Dendritic cell treated with granulocyte-macrophage colony-stimulating factor and Interleukin-4, amounts not matched to agents 40 ng/mL and 50 ng/mL, for 4 days (primary cell): Measurements from ENCODE around the gene KRTCAP3.

Experiments
- H3K27ac Mint-ChIP-seq: one replicate; pipeline ENCODE4 v1.8.0; 2022; ENCODE audit warnings: mild to moderate bottlenecking, mixed read lengths
- H3K27me3 Mint-ChIP-seq: one replicate; pipeline ENCODE4 v1.8.0; 2022; ENCODE audit warnings: mild to moderate bottlenecking, mixed read lengths
- H3K36me3 Mint-ChIP-seq: one replicate; pipeline ENCODE4 v1.8.0; 2022; ENCODE audit warnings: low read depth, mixed read lengths
- H3K4me1 Mint-ChIP-seq: one replicate; pipeline ENCODE4 v1.8.0; 2022; ENCODE audit warnings: low read depth, mixed read lengths
- H3K4me3 Mint-ChIP-seq: one replicate; pipeline ENCODE4 v1.8.0; 2022; ENCODE audit warnings: mild to moderate bottlenecking, moderate library complexity, mixed read lengths
- H3K9me3 Mint-ChIP-seq: one replicate; pipeline ENCODE4 v1.8.0; 2022; ENCODE audit warnings: mixed read lengths
- intact Hi-C: fragments of 100-400 bp; cut with micrococcal nuclease; formaldehyde crosslinking; loops from one replicate; pipeline ENCODE4 v1.15.0; 2022

KRTCAP3 gene

GRCh38 chr2:27453968-27454367, 11.8 kb downstream of the KRTCAP3 start:
- H3K9me3 Mint-ChIP-seq = no peaks in the 10 kb centered on the region
- H3K4me1 Mint-ChIP-seq = no peaks in the 10 kb centered on the region
- H3K27me3 Mint-ChIP-seq = no peaks in the 10 kb centered on the region
- H3K4me3 Mint-ChIP-seq = no peak overlapping the region
- no peak overlapping the region for H3K27ac Mint-ChIP-seq
- intact Hi-C loops = no loop called here
- peaks cover 54% of the 10 kb centered on the region for H3K36me3 Mint-ChIP-seq

DNA sequence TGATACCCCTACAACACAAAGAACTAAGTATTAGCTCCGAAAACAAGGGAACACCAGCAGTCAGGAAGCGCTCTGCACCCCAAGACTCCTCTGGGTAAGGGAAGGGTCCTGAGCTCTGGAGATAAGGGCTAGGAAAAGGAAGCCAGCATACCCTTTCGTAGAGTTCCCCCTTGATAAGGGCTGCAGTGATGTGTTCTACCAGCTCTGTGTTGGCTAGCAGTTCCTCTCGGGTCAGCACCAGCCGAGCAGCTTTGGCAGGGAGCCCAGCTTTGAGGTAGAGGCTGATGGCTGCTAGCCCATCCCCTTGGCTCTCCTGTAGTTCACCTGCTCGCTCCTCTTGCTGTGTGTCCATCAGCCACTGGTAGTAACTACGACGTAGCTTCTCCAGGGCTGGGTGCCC, 18.9 kb downstream of the KRTCAP3 start:
- no peaks in the 10 kb centered on the region for H3K9me3 Mint-ChIP-seq
- no peaks in the 10 kb centered on the region for H3K4me1 Mint-ChIP-seq
- no peak overlapping the region for H3K27ac Mint-ChIP-seq
- no peaks in the 10 kb centered on the region for H3K27me3 Mint-ChIP-seq
- intact Hi-C loops = no loop called here
- no peak overlapping the region for H3K4me3 Mint-ChIP-seq
- H3K36me3 Mint-ChIP-seq = peaks cover 28% of the 10 kb centered on the region

- Mint-ChIP-seq H3K4me3 (no peak overlapping the region), H3K9me3 (no peaks in the 10 kb centered on the region)
- intact Hi-C loops = no loop called here
Observed at GRCh38 chr2:27464443-27464842, 22.3 kb downstream of the KRTCAP3 start.

DNA sequence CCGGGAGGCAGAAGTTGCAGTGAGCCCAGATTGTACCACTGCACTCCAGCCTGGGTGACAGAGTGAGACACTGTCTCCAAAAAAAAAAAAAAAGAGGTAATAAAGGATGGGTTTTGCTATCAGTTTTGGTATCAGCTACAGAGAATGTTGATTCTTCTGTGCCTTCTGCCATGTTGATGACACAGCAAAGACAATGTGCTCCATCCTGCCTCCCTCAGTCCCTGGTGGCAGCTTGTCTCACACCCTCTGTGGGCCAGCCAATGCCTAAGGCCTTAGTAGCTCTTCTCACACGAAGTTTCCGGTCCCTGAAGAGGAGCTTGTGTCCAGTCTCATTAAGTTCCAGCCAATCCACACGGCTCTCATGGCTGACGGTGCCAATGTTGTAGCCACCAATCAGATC, 29.8 kb downstream of the KRTCAP3 start:
- intact Hi-C loops = no loop called here
- H3K9me3 Mint-ChIP-seq = no peaks in the 10 kb centered on the region
- no peak overlapping the region for H3K27ac Mint-ChIP-seq
- H3K27me3 Mint-ChIP-seq = no peaks in the 10 kb centered on the region
- H3K4me3 Mint-ChIP-seq = no peak overlapping the region
- no peaks in the 10 kb centered on the region for H3K4me1 Mint-ChIP-seq
- peaks cover 28% of the 10 kb centered on the region for H3K36me3 Mint-ChIP-seq

More at GRCh38 chr2:27464443-27464842, 22.3 kb downstream of the KRTCAP3 start:
- Mint-ChIP-seq H3K27ac (no peak overlapping the region), H3K36me3 (peaks cover 4% of the 10 kb centered on the region), H3K4me1 (no peaks in the 10 kb centered on the region), H3K27me3 (no peaks in the 10 kb centered on the region)

- intact Hi-C loops = no loop called here
- no peak overlapping the region for H3K4me3 Mint-ChIP-seq
- H3K27ac Mint-ChIP-seq = no peak overlapping the region
- H3K36me3 Mint-ChIP-seq = peaks cover 31% of the 10 kb centered on the region
- H3K9me3 Mint-ChIP-seq = no peaks in the 10 kb centered on the region
- no peaks in the 10 kb centered on the region for H3K27me3 Mint-ChIP-seq
- H3K4me1 Mint-ChIP-seq = peaks cover 20% of the 10 kb centered on the region
Observed at GRCh38 chr2:27485496-27485895, 43.3 kb downstream of the KRTCAP3 start.

DNA sequence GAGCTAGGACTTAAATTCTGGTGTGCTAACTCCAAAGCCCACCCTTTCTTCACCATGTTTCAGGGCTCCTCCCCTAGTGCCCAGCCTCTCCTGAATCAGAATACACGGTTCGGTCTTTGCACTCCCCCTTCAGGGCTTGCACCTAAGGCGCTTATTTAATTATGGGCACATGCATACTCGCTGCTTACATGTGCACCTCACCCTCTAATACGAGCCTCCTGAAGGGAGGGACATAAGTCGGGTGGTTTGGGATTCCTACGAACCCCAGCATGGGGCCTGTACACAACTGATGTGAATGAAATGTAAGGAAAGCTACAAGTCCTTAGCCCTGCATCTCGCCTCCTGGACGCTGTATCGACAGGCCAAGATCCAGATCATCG, 46.9 kb downstream of the KRTCAP3 start:
- Mint-ChIP-seq H3K27me3 (peaks cover 20% of the 10 kb centered on the region), H3K4me3 (peak overlapping the region; percentile 80), H3K27ac (peak overlapping the region; percentile 76), H3K4me1 (peaks cover 22% of the 10 kb centered on the region), H3K9me3 (no peaks in the 10 kb centered on the region), H3K36me3 (peaks cover 8% of the 10 kb centered on the region)
- intact Hi-C loops = loop anchor here (1.0 to 2.0 kb wide), 2 partner anchors 80 to 94 kb away; partner anchors contain the start of genes PPM1G and ZNF512

DNA sequence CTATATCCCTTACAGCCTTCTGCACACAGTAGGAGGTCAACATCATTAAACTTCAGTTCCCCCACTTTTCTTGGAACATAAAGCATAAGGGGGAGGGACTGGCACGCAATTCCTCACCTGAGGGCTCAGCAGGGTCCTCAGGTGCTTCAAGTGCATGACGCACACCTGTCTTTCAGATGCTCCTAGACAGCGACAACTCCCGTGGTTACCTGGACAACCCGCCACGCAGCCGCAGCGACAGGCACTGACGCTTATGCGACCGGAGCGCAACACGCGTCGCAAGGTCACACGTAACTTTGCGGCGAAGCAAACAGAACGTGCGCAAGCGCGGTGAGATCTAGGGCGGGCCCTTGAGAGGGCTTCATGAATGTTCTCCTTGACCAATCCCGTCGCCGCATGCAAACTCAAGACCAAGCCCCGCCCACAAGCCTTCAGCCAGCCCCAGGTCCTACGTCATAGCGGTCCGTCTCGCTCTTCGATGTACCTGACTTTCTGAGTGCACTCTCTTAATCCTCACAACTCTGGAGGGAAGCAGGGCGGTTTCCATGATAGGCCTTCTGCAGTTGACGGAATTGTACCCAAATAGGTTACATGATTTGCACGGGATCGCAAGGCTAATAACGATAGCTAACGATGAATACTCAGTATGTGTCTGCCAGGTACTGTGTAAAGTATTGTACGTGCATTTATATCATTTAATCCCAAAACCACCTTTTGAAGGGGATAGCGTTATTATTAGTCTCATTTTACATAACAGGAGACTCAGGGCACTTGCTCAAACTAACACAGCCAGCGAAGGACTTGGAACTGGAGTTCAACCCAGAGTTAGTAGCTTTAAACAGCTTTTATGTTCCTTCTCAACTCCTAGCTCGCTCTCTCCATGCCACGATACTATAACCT, 47.6 kb downstream of the KRTCAP3 start, which contains the start of gene IFT172:
Gene IFT172 (minus strand): TSS at position 246 of the 900 bp plus-strand sequence. CDS start 90 bp downstream, at position 156.
- peaks cover 28% of the 10 kb centered on the region for H3K4me1 Mint-ChIP-seq
- no peaks in the 10 kb centered on the region for H3K9me3 Mint-ChIP-seq
- intact Hi-C loops = loop anchor here (1.0 to 2.0 kb wide), 2 partner anchors 80 to 93 kb away; partner anchors contain the start of genes PPM1G and ZNF512
- peaks cover 26% of the 10 kb centered on the region for H3K27me3 Mint-ChIP-seq
- H3K4me3 Mint-ChIP-seq = peak within 1 kb of the TSS; percentile 80
- peaks cover 5% of the 10 kb centered on the region for H3K36me3 Mint-ChIP-seq
- H3K27ac Mint-ChIP-seq = peak within 1 kb of the TSS; percentile 76

GRCh38 chr2:27492557-27492956, 50.4 kb downstream of the KRTCAP3 start:
- H3K36me3 Mint-ChIP-seq = no peaks in the 10 kb centered on the region
- no peak overlapping the region for H3K4me3 Mint-ChIP-seq
- peaks cover 51% of the 10 kb centered on the region for H3K27me3 Mint-ChIP-seq
- intact Hi-C loops = no loop called here
- H3K9me3 Mint-ChIP-seq = no peaks in the 10 kb centered on the region
- no peak overlapping the region for H3K27ac Mint-ChIP-seq
- H3K4me1 Mint-ChIP-seq = peaks cover 52% of the 10 kb centered on the region

- Mint-ChIP-seq H3K27ac (no peak overlapping the region), H3K9me3 (no peaks in the 10 kb centered on the region), H3K27me3 (peaks cover 60% of the 10 kb centered on the region), H3K4me1 (peaks cover 58% of the 10 kb centered on the region), H3K36me3 (no peaks in the 10 kb centered on the region), H3K4me3 (peak overlapping the region; percentile 67)
- intact Hi-C loops = no loop called here
Observed at GRCh38 chr2:27493948-27494283, 51.7 kb downstream of the KRTCAP3 start.
